ENCODE results near the gene PHF12. TPM values are rescaled to one million over a fixed set of nuclear protein-coding genes. Genes with fewer than 3 reads are reported as not detected.

Gene PHF12
- 10 to 100 TPM; 39.8 to 62.7 (median 48.8) TPM for total RNA-seq
- 10 to 100 TPM; 22.7 to 28.1 TPM for polyA plus RNA-seq
- long read RNA-seq, donor 1, partial matches to known transcripts: 22 of 27 reads
- long read RNA-seq, donor 1, other reads (novel, unspliced or antisense): 5 of 27 reads
- long read RNA-seq, donor 2, full-length matches to known transcripts: 7 of 7 reads
- long read RNA-seq, donor 2, partial matches to known transcripts: 0 of 7 reads
- long read RNA-seq, donor 2, other reads (novel, unspliced or antisense): 0 of 7 reads
- long read RNA-seq, donor 3, full-length matches to known transcripts: 2 of 33 reads
- long read RNA-seq, donor 3, partial matches to known transcripts: 24 of 33 reads
- long read RNA-seq, donor 3, other reads (novel, unspliced or antisense): 7 of 33 reads

DNA sequence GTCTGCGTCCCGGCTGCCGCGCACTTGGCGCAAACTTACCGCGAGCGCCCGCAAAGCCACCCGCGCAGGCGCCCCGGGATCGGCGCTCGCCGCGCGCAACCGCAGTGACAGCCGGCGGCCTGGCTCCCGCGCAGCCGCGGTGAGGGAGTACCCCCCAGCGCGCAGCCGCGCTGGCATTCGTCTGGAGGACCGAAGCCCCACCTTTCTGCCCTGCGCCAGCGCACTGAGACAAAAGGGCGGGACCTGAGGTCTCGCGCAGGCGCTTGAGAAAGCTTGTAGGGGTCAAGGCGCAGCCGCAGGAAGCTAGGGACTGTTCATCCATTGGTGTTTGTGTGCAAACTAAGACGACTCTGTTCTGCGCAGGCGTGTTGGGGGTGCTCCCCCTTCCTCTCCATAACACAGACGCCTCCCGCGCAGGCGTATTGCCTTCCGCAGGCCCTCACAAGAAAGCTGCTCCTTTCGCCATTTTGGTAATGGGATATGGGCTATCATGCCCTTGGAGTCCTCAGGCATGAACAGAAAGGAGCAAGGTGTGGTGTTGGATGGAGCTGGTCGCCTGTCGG, at the start of gene PHF12:
Gene PHF12, minus strand, starts transcription at position 91 of the 563 bp plus-strand sequence. CDS start 558 bp downstream, outside the sequence.
- Histone ChIP-seq H3K4me1 (ENCODE audit: insufficient read depth) (peaks cover 5% of the 10 kb centered on the region), H3K27ac (peak within 1 kb of the TSS; percentile 95), H3K9me3 (no peaks in the 10 kb centered on the region), H3K4me3 (peak within 1 kb of the TSS; percentile 70), H3K27me3 (no peaks in the 10 kb centered on the region), H3K36me3 (no peaks in the 10 kb centered on the region)
- intact Hi-C loops (cut with DNase I): loop anchor here in 2 of 4 donors (5.0 kb wide), 1 partner anchor 614 kb away; the partner anchor contains the start of genes IFT20 (in 2 of the 2) and TNFAIP1 (in 2 of the 2)
- TF ChIP-seq, protein P1, sequence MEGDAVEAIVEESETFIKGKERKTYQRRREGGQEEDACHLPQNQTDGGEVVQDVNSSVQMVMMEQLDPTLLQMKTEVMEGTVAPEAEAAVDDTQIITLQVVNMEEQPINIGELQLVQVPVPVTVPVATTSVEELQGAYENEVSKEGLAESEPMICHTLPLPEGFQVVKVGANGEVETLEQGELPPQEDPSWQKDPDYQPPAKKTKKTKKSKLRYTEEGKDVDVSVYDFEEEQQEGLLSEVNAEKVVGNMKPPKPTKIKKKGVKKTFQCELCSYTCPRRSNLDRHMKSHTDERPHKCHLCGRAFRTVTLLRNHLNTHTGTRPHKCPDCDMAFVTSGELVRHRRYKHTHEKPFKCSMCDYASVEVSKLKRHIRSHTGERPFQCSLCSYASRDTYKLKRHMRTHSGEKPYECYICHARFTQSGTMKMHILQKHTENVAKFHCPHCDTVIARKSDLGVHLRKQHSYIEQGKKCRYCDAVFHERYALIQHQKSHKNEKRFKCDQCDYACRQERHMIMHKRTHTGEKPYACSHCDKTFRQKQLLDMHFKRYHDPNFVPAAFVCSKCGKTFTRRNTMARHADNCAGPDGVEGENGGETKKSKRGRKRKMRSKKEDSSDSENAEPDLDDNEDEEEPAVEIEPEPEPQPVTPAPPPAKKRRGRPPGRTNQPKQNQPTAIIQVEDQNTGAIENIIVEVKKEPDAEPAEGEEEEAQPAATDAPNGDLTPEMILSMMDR (IDR thresholded peaks at IDR 0.05): no peak
- no peak for TF ChIP-seq EP300 (IDR thresholded peaks at IDR 0.05)
- peak; percentile 87 for TF ChIP-seq POLR2A (IDR thresholded peaks at IDR 0.05)
- peak; percentile 99 to 100 (median 100) for DNase-seq
- WGBS, 3 donors: 0% methylated on average over 47 to 51 of the region's 51 CpGs

DNA sequence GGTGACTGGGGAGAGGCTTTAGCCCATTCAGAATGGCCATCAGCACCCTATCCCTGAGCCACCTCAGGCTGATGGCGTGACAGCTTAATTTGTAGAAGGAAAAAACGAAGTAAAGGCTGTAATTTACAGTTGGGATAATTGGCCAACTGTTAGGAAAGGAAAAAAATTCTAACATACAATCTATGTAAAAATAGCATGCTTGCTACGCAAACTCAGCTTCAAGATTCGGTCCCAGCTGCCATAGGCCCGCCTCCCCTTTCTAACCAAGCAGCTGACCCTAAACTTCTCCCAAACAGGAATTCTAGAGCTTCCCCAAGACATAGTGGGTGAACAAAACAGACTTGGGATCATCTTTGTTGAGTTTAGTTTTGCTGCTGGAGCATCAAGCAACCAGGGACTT, 49.7 kb upstream of the PHF12 start:
- Histone ChIP-seq H3K36me3 (no peaks in the 10 kb centered on the region), H3K9me3 (no peaks in the 10 kb centered on the region), H3K4me3 (no peak overlapping the region), H3K4me1 (ENCODE audit: insufficient read depth) (peaks cover 1% of the 10 kb centered on the region), H3K27me3 (no peaks in the 10 kb centered on the region), H3K27ac (no peak overlapping the region)
- TF ChIP-seq, protein P1 (IDR thresholded peaks at IDR 0.05): no peak
- TF ChIP-seq EP300 (IDR thresholded peaks at IDR 0.05) (no peak), POLR2A (IDR thresholded peaks at IDR 0.05) (no peak)
- intact Hi-C loops (cut with DNase I): no loop called here
- WGBS, 3 donors: 79 to 83% (median 83%) methylated on average over 5 of the region's 5 CpGs
- no peak for DNase-seq

DNA sequence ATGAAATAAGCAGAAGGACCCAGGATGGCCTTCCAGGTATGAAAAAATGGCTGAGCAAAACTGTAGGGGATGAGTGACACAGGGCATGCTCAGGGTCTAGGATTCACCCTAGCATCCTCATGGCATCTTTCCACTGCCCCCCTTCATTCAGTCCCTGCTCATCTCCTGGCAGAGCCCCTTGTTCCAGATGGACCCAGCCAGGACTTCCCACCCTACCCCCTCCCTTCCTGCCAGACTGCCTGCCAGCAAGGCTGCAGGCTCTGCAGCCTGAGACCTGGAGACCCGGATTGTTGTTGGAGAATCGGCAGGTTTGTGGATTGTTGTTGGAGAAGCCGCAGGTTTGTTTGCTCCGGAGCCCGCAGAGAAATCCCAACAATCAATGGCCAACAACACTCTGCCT, 47.9 kb upstream of the PHF12 start:
- H3K27ac ChIP-seq: no peak overlapping the region
- no peaks in the 10 kb centered on the region for H3K36me3 ChIP-seq
- no peaks in the 10 kb centered on the region for H3K27me3 ChIP-seq
- TF ChIP-seq, protein P1 (IDR thresholded peaks at IDR 0.05): no peak
- TF ChIP-seq EP300 (IDR thresholded peaks at IDR 0.05): no peak
- TF ChIP-seq POLR2A (IDR thresholded peaks at IDR 0.05): no peak
- H3K9me3 ChIP-seq: no peaks in the 10 kb centered on the region
- no peak overlapping the region for H3K4me3 ChIP-seq
- no peak for DNase-seq
- H3K4me1 ChIP-seq (ENCODE audit: insufficient read depth): no peaks in the 10 kb centered on the region
- WGBS, 3 donors: 44 to 53% (median 53%) methylated on average over 5 of the region's 5 CpGs
- intact Hi-C loops (cut with DNase I): no loop called here

DNA sequence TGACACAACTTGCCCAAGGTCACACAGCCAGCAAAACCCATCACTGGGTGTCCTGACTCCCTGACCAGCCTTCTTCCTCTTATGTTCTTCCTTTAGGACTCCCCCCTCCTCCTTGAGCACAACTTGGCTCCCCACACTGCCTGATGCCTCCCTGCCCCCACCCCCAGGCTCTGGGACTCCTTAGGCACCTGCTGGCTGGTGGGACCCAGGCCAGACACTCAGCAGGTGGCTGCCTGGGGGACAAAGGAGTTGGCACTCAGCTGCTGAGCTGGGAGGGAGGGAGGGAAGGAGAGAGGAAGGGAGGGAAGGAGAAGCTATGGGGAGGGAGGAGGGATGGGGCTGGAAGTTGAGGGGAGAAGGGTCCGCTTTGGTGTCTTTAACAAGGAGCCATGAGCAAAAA, 46.5 kb upstream of the PHF12 start:
- intact Hi-C loops (cut with DNase I): no loop called here
- no peak overlapping the region for H3K27ac ChIP-seq

More for the DNA sequence above, 46.5 kb upstream of the PHF12 start:
- no peaks in the 10 kb centered on the region for H3K36me3 ChIP-seq
- H3K4me1 ChIP-seq (ENCODE audit: insufficient read depth): no peaks in the 10 kb centered on the region
- H3K9me3 ChIP-seq: no peaks in the 10 kb centered on the region
- no peaks in the 10 kb centered on the region for H3K27me3 ChIP-seq
- DNase-seq: no peak
- WGBS, 3 donors: 97 to 100% (median 97%) methylated on average over 1 of the region's 1 CpG
- TF ChIP-seq, protein P1 (IDR thresholded peaks at IDR 0.05): no peak
- no peak for TF ChIP-seq EP300 (IDR thresholded peaks at IDR 0.05)
- no peak for TF ChIP-seq POLR2A (IDR thresholded peaks at IDR 0.05)
- no peak overlapping the region for H3K4me3 ChIP-seq
